Fibroblast of peridontal ligament (primary cell): Measurements from ENCODE around the gene STAC3.
A peak's percentile ranks its signal among the peaks of the same experiment; 100 is the strongest.

Experiments used
- DNase-seq: peaks from one replicate; pipeline ENCODE4 v3.0.0-alpha.2; 2010; ENCODE audit errors: extremely low read depth

The STAC3 gene

DNA sequence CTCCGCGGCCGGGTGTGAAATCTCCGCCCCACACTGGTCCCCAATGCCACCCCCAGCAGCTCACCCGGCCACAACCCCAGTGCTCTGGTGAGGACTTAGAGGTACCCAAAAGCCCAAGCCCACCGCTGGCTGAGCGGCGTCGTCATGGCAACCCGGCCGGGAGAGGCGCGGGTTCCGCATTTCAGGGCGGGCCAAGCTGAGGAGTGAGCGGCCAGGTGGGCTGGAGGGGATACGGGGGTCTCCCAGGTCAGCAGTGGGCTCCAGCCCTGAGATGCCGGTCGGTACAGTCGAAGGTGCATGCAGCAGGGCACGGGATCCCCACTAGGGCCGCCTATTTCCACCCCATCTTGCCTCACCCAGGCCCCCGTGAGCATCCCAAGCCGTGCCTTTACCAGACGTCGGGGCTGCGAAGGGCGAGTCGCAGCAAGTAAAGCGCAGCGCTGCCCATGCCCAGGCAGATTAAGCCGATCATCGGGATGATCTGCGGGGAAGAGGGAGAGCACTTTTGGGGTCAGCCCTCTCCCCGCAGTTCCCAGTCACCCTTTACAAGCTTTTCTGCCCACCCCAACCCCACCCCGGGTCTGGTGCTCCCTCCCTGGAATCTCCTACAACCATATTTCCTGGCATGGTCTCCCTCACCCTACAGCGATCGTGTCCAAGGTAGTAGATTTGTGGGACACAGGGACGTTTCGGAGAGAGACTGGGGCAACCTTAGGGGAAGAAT is 14.6 kb downstream of the STAC3 start:
- DNase-seq = no peak

GRCh38 chr12:57235728-57236131 is 15.3 kb downstream of the STAC3 start:
- no peak for DNase-seq

- DNase-seq = no peak
Observed at GRCh38 chr12:57235017-57235727, 15.8 kb downstream of the STAC3 start.

- DNase-seq = no peak
Observed at GRCh38 chr12:57234571-57235016, 16.4 kb downstream of the STAC3 start.

- DNase-seq = no peak
Observed at GRCh38 chr12:57234233-57234570, 16.8 kb downstream of the STAC3 start.

- DNase-seq = peak; percentile 68
Observed at GRCh38 chr12:57233357-57234232, 17.4 kb downstream of the STAC3 start.

GRCh38 chr12:57232156-57232756 is 18.7 kb downstream of the STAC3 start:
- no peak for DNase-seq

DNA sequence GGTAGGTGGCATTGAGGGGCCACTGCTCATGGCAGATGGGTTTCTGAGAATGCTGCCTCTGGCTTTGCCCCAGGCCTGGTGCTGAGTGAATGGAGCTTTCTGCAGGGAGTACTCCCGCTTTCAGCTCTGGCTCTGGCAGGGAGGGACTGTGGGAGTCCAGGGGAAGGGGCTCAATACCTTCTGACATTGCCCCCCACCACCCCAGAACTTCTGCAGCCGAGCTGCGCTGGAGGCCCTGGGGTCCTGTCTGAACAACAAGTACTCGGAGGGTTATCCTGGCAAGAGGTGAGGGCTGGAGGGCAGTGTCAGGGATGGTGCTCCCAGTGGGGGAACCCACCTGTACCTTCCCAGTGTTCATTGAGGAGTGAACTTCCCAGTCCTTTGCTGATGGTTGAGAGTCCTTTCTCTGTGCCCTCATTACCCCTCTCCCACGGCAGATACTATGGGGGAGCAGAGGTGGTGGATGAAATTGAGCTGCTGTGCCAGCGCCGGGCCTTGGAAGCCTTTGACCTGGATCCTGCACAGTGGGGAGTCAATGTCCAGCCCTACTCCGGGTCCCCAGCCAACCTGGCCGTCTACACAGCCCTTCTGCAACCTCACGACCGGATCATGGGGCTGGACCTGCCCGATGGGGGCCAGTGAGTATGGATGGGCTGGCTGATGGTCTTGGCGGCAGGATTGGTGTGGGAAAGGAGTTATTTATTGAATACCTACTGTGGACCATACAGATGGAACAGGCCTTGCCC is 19.5 kb downstream of the STAC3 start:
- DNase-seq = no peak

- no peak for DNase-seq
Observed at GRCh38 chr12:57230381-57231155, 20.4 kb downstream of the STAC3 start.

DNA sequence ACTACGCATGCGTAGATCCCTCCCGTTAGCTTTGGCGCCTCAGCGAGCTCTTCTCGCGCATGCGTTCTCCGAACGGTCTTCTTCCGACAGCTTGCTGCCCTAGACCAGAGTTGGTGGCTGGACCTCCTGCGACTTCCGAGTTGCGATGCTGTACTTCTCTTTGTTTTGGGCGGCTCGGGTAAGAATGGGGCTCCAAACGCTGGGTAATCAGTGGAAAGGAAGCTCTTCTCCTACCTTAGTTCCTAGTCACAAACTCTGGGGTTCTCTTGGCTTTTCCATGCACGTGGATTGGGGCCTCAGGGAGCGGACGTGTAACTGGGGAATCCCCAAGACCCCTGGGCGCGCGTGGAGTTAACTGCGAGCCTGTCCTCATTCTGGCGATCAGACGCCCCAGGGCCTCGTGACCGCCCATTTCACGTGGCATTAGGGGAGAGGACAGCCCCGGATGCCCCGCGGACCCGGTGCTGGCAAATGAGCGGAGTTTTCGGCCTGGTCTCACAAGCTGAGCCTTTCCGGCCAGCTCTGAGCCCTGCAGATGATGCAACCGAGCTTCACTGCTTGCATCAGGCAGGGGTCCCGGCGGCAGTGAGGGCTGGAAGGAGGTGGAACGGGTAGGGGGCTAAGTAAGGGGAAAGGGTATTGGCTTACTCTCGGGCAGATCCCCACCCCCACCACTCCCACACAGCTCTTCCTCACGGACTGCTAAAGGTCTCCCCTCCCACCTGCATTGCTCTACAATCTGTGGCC is 21.2 kb downstream of the STAC3 start, which contains the start of gene SHMT2:
TSS of gene SHMT2 (plus strand) at position 78 of the 747 bp plus-strand sequence. CDS start at position 146, 68 bp downstream.
- DNase-seq = peak; percentile 97

GRCh38 chr12:57229046-57229633 is 21.8 kb downstream of the STAC3 start:
- DNase-seq = peak; percentile 43

GRCh38 chr12:57227315-57228115 is 23.5 kb downstream of the STAC3 start:
- DNase-seq = peak; percentile 55

- no peak for DNase-seq
Observed at GRCh38 chr12:57226588-57227314, 24.2 kb downstream of the STAC3 start.

DNA sequence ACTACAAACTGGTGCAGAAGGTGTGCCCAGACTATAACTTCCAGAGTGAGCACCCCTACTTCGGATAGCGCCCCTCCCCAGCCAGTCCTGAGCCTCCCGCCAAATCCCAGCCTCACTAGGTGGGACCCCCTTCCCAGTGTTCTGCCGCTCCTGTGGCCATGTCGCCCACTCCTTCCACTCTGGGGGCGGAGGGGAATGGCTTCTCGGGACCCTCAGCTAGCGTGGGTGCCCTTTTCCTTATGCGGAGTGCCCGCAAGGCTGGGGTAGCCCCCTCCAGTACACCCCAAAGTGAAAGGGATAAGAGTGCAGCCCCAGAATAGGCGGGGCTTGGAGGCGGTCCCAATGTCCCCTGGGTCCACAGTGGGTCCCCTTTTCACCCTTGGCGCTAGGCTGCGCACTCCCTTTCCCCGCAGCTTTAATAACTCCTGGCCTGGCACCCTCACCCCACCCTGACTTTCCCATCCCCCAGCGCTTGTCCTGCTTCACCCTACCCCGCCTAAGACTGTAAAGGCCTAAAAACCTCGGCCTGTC is 25.2 kb downstream of the STAC3 start:
- no peak for DNase-seq

- DNase-seq = no peak
Observed at GRCh38 chr12:57224973-57225679, 25.9 kb downstream of the STAC3 start.

- DNase-seq = no peak
Observed at GRCh38 chr12:57224278-57224972, 26.6 kb downstream of the STAC3 start.
